Tibial nerve (tissue), 4 donors: ENCODE results near the gene SLC35F2. TPM values are rescaled to one million over a fixed set of nuclear protein-coding genes. Genes with fewer than 3 reads are reported as not detected.

Source experiments
- DNase-seq, 2 donors: peaks; one replicate each; pipeline ENCODE4 v3.0.0-alpha.2; 2019; ENCODE audit warnings: low spot score in 2 of 2
- H3K27ac ChIP-seq, 4 donors: fragments of 200-600 bp; sonication (generic) in 3 of 4; one replicate each; pipeline ENCODE4 v1.5.1; 2017 to 2019; ENCODE audit warnings: mild to moderate bottlenecking in 1 of 4
- H3K27me3 ChIP-seq, 2 donors: fragments of 200-600 bp; sonication (generic) in 1 of 2; one replicate each; pipeline versions ENCODE4 v1.5.1 to v1.6.0; 2017 to 2019
- H3K36me3 ChIP-seq, 3 donors: fragments of 200-600 bp; sonication (generic); one replicate each; pipeline ENCODE4 v1.5.1; 2018 to 2019
- H3K4me1 ChIP-seq, 4 donors: fragments of 200-600 bp; sonication (generic) in 3 of 4; one replicate each; pipeline ENCODE4 v1.5.1; 2017 to 2019
- H3K4me3 ChIP-seq, 4 donors: fragments of 200-600 bp; sonication (generic) in 3 of 4; one replicate each; pipeline ENCODE4 v1.5.1; 2017 to 2019; ENCODE audit warnings: mild to moderate bottlenecking in 1 of 4, moderate library complexity in 1 of 4
- H3K9me3 ChIP-seq, 4 donors: fragments of 200-600 bp; sonication (generic) in 3 of 4; one replicate each; pipeline ENCODE4 v1.5.1; 2017 to 2019
- EP300 ChIP-seq, 2 donors: sonication (generic); formaldehyde crosslinking; IDR thresholded peaks; one replicate each; pipeline ENCODE4 v1.6.1; 2017; ENCODE audit warnings: antibody characterized with exemption in 2 of 2, mild to moderate bottlenecking in 1 of 2
- POLR2A ChIP-seq, 2 donors: fragments of 450-650 bp; IDR thresholded peaks; one replicate each; pipeline ENCODE4 v1.6.1; 2017; ENCODE audit warnings: antibody characterized with exemption in 2 of 2, mild to moderate bottlenecking in 2 of 2, moderate library complexity in 2 of 2
- WGBS, 2 donors: methylation state at CpG; one replicate each; pipeline ENCODE4 v1.1.5; 2018; 5-methylcytosine and 5-hydroxymethylcytosine counted together
- total RNA-seq, 4 donors: library from RNA; depleted of rRNA; stranded (reverse); fragments of >200 nt; gene quantifications; one replicate each; pipeline ENCODE4 v1.1.0, GENCODE V29; 2016
- TF ChIP-seq, protein P1 (sequence below), 5 experiments: fragments of 200-600 bp in 3 of 5; fragments of 450-650 bp in 2 of 5; sonication (generic) in 3 of 5; IDR thresholded peaks; one replicate each; pipeline ENCODE4 v1.5.1; 2016 to 2019; ENCODE audit warnings: antibody characterized with exemption in 5 of 5, mild to moderate bottlenecking in 3 of 5, moderate library complexity in 2 of 5

Gene SLC35F2
- total RNA-seq, 4 donors from 2014 or later: 3.7 to 15.5 (median 5.6) TPM

DNA sequence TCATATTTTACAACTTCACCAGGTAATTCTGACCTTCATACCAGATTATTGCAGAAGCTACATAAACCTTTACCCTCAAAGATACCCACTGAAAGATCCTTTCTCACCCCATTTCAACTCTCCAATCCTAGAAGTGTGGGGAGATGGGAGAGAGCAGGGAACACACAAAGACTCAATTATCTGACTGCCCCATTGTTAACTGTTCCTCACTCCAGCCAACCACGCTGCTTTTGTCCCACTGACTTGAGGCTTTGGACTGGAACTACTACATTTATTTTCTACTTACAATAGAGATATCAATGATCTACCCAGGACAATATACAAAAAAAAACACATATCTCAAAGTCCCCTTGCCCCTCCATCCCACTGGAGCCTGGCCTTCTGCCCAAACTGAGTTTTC, 102.0 kb downstream of the SLC35F2 start:
- no peaks in the 10 kb centered on the region for H3K36me3 ChIP-seq
- no peak for TF ChIP-seq POLR2A (IDR thresholded peaks at IDR 0.05)
- TF ChIP-seq, protein P1, sequence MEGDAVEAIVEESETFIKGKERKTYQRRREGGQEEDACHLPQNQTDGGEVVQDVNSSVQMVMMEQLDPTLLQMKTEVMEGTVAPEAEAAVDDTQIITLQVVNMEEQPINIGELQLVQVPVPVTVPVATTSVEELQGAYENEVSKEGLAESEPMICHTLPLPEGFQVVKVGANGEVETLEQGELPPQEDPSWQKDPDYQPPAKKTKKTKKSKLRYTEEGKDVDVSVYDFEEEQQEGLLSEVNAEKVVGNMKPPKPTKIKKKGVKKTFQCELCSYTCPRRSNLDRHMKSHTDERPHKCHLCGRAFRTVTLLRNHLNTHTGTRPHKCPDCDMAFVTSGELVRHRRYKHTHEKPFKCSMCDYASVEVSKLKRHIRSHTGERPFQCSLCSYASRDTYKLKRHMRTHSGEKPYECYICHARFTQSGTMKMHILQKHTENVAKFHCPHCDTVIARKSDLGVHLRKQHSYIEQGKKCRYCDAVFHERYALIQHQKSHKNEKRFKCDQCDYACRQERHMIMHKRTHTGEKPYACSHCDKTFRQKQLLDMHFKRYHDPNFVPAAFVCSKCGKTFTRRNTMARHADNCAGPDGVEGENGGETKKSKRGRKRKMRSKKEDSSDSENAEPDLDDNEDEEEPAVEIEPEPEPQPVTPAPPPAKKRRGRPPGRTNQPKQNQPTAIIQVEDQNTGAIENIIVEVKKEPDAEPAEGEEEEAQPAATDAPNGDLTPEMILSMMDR (IDR thresholded peaks at IDR 0.05): no peak
- no peaks in the 10 kb centered on the region for H3K27me3 ChIP-seq
- no peak for DNase-seq
- no peaks in the 10 kb centered on the region for H3K4me1 ChIP-seq
- no peak overlapping the region for H3K4me3 ChIP-seq
- no peak overlapping the region for H3K27ac ChIP-seq
- 57 to 63% methylated on average over 1 of the region's 1 CpG for WGBS, 2 donors
- H3K9me3 ChIP-seq: no peaks in the 10 kb centered on the region

DNA sequence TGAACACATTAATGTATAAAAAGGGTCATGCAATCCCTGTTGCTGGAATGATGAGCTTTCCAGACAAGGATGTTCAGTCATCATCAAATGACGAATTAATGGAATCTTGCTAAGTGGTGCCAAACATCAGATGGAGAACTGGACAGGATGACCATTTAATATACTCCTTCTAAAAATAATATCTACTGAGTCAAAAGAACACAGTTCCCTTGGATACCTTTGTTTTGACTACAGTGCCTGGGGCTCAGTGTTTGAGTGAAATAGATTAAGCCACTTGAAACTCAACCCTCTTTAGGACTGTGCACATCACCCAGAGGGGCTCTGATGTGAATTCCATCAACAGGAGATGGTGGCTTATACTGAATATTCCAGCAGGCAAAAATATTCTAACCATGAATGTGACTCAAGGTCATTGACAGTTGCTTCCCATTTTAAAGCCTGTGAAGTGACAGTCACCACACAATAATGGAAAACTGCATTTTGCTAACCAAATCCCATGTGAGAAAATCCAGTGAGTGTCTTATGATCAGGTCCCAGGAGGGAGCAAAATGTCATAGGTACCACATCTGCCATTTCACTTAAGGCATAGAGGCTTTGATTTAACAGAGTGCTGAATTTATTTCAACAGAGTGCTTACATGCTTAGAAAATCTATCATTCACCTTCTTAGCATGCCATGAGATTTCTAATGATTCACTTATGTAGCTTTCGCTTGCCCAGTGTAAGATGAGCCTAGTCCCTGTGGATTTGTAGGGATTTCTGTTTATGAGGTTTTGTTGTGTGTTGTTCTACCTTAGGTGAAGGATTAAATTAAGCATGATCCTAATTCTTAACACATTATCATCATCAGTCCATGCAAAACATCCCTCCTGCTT, 105.4 kb downstream of the SLC35F2 start:
- H3K27ac ChIP-seq: no peak overlapping the region
- H3K4me3 ChIP-seq: no peak overlapping the region
- no peaks in the 10 kb centered on the region for H3K27me3 ChIP-seq
- DNase-seq: no peak
- no peaks in the 10 kb centered on the region for H3K9me3 ChIP-seq
- WGBS, 2 donors: 54 to 58% methylated on average over 2 of the region's 2 CpGs
- TF ChIP-seq, protein P1 (IDR thresholded peaks at IDR 0.05): no peak
- no peak for TF ChIP-seq EP300 (IDR thresholded peaks at IDR 0.05)
- TF ChIP-seq POLR2A (IDR thresholded peaks at IDR 0.05): no peak
- H3K4me1 ChIP-seq: no peaks in the 10 kb centered on the region
- no peaks in the 10 kb centered on the region for H3K36me3 ChIP-seq

DNA sequence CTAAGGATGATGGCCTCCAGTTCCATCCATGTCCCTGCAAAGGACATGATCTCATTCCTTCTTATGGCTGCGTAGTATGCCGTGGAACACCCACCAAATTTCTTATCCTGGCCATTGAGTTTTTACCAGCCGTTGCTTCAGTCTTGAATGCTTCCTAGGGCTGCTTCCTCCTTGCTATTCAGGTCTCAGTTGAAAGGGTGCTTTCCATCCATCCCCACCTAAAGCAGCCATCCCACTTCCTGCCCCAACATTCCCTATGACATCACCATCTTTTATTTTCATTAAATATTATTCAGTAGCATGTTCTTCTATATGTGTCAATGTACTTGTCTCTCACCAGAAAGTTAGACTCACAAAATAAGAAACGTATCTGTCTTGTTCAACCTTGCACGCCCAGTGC, 106.1 kb downstream of the SLC35F2 start:
- TF ChIP-seq, protein P1 (IDR thresholded peaks at IDR 0.05): no peak
- TF ChIP-seq POLR2A (IDR thresholded peaks at IDR 0.05) (no peak), EP300 (IDR thresholded peaks at IDR 0.05) (no peak)
- H3K4me1 ChIP-seq: peaks cover 0 to 3% (median 0%) of the 10 kb centered on the region in 4 donors
- H3K36me3 ChIP-seq: no peaks in the 10 kb centered on the region
- 48 to 59% methylated on average over 5 of the region's 5 CpGs for WGBS, 2 donors
- no peaks in the 10 kb centered on the region for H3K27me3 ChIP-seq
- H3K4me3 ChIP-seq: no peak overlapping the region
- H3K27ac ChIP-seq: no peak overlapping the region
- DNase-seq: no peak
- no peaks in the 10 kb centered on the region for H3K9me3 ChIP-seq

DNA sequence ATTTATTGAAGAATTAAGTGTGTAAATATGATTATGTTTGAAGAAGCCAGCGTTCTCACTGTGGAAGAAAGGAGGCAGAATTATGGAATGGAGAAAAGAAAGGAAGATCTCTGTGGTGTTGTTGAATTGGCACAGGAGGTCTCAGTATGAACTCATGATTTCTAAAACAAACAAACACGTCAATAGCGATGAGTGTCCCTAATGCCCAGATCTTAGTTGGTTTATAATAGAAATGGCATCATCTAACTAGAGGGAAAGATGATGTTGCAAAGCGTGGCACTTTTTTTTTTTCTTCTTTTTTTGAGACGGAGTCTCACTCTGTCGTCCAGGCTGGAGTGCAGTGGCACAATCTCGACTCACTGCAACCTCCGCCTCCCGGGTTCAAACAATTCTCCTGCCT, 107.5 kb downstream of the SLC35F2 start:
- Histone ChIP-seq H3K4me3 (no peak overlapping the region), H3K27ac (no peak overlapping the region), H3K27me3 (no peaks in the 10 kb centered on the region), H3K9me3 (no peaks in the 10 kb centered on the region), H3K4me1 (peaks cover 0 to 9% (median 0%) of the 10 kb centered on the region in 4 donors), H3K36me3 (no peaks in the 10 kb centered on the region)
- TF ChIP-seq POLR2A (IDR thresholded peaks at IDR 0.05) (no peak), EP300 (IDR thresholded peaks at IDR 0.05) (no peak)
- TF ChIP-seq, protein P1 (IDR thresholded peaks at IDR 0.05): no peak
- 82 to 92% methylated on average over 9 of the region's 9 CpGs for WGBS, 2 donors
- DNase-seq: no peak

DNA sequence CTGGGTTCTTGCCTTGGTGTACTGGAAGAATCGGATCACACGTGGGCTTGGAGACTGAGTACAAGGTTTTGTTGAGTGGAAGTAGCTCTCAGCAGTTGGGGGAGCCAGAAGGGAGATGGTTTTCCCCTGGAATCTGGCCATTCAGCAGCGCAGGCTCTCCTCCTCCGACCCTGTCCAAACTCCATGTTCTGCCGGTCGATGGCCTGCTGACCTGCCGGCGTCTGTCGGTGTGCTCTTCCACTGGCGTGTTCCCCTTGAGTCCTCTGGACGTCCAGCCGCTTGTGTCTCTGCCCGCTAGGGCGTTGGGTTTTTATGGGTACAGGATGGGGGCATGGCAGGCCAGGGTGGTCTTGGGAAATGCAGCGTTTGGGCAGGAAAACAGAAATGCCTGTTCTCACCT, 108.3 kb downstream of the SLC35F2 start:
- TF ChIP-seq EP300 (IDR thresholded peaks at IDR 0.05): no peak
- no peak for TF ChIP-seq POLR2A (IDR thresholded peaks at IDR 0.05)
- TF ChIP-seq, protein P1 (IDR thresholded peaks at IDR 0.05): no peak
- 77 to 79% methylated on average over 15 of the region's 15 CpGs for WGBS, 2 donors
- no peak overlapping the region for H3K27ac ChIP-seq
- H3K4me3 ChIP-seq: no peak overlapping the region
- H3K9me3 ChIP-seq: no peaks in the 10 kb centered on the region
- peaks cover 0 to 9% (median 0%) of the 10 kb centered on the region in 4 donors for H3K4me1 ChIP-seq
- DNase-seq: no peak
- no peaks in the 10 kb centered on the region for H3K27me3 ChIP-seq
- no peaks in the 10 kb centered on the region for H3K36me3 ChIP-seq
